Mesenchymal stem cell (in vitro differentiated cells and primary cell): ENCODE measurements around the gene SIDT1.

Experiments
- DNase-seq: peaks from one replicate; pipeline ENCODE4 v3.0.0-alpha.2; 2013
- H2AFZ ChIP-seq: one replicate; pipeline ENCODE4 v1.6.1; 2013; ENCODE audit warnings: low read depth, mild to moderate bottlenecking, control low read depth, inconsistent platforms, low read length, moderate library complexity
- H2AK5ac ChIP-seq: 2 replicates; pipeline ENCODE4 v1.6.1; 2013; ENCODE audit warnings: low read length, moderate library complexity, mild to moderate bottlenecking, inconsistent platforms; ENCODE audit not compliant: severe bottlenecking
- H2BK120ac ChIP-seq: one replicate; pipeline ENCODE4 v1.6.1; 2013; ENCODE audit warnings: low read depth, mild to moderate bottlenecking, inconsistent platforms, low read length, moderate library complexity
- H2BK12ac ChIP-seq, 2 experiments: one replicate each; pipeline ENCODE4 v1.6.1; 2013; ENCODE audit warnings: inconsistent platforms in 2 of 2, low read length in 2 of 2, mild to moderate bottlenecking in 2 of 2, moderate library complexity in 2 of 2, control low read depth in 1 of 2
- H2BK15ac ChIP-seq: one replicate; pipeline ENCODE4 v1.6.1; 2013; ENCODE audit warnings: mild to moderate bottlenecking, low read depth, inconsistent platforms; ENCODE audit not compliant: poor library complexity, severe bottlenecking
- H2BK5ac ChIP-seq: 2 replicates; pipeline ENCODE4 v1.6.1; 2013; ENCODE audit warnings: low read depth, mild to moderate bottlenecking, low read length, control low read depth, inconsistent platforms; ENCODE audit not compliant: poor library complexity, severe bottlenecking
- H3K14ac ChIP-seq, 2 experiments: one replicate each; pipeline ENCODE4 v1.6.1; 2013; ENCODE audit warnings: inconsistent platforms in 2 of 2, low read length in 2 of 2, control low read depth in 1 of 2, mild to moderate bottlenecking in 1 of 2, moderate library complexity in 1 of 2
- H3K18ac ChIP-seq, 2 experiments: one replicate each; pipeline ENCODE4 v1.6.1; 2013; ENCODE audit warnings: inconsistent platforms in 2 of 2, low read length in 2 of 2, control low read depth in 1 of 2, low read depth in 1 of 2, mild to moderate bottlenecking in 1 of 2
- H3K23ac ChIP-seq, 2 experiments: one replicate each; pipeline ENCODE4 v1.6.1; 2013; ENCODE audit warnings: inconsistent platforms in 2 of 2, low read length in 2 of 2, mild to moderate bottlenecking in 2 of 2, moderate library complexity in 2 of 2, control low read depth in 1 of 2
- H3K27ac ChIP-seq: 2 replicates; pipeline ENCODE4 v1.5.1; 2013; ENCODE audit warnings: mild to moderate bottlenecking, moderate library complexity, low read length, control low read depth, inconsistent platforms; ENCODE audit not compliant: poor library complexity, severe bottlenecking
- H3K27me3 ChIP-seq, 2 experiments: 2 replicates each; pipeline versions ENCODE4 v1.6.1 to v1.7.0; 2013; ENCODE audit warnings: low read length in 2 of 2, mild to moderate bottlenecking in 2 of 2, moderate library complexity in 2 of 2, control low read depth in 1 of 2, inconsistent platforms in 1 of 2; ENCODE audit not compliant: control insufficient read depth in 1 of 2, insufficient read depth in 1 of 2
- H3K36me3 ChIP-seq, 2 experiments: 2 replicates each; pipeline versions ENCODE4 v1.6.1 to v1.7.0; 2013; ENCODE audit warnings: low read length in 2 of 2, control low read depth in 1 of 2, inconsistent platforms in 1 of 2, low read depth in 1 of 2, mild to moderate bottlenecking in 1 of 2; ENCODE audit not compliant: insufficient read depth in 2 of 2, control insufficient read depth in 1 of 2
- H3K4ac ChIP-seq, 2 experiments: one replicate each; pipeline ENCODE4 v1.6.1; 2013; ENCODE audit warnings: inconsistent platforms in 2 of 2, low read length in 2 of 2, mild to moderate bottlenecking in 2 of 2, moderate library complexity in 2 of 2, control low read depth in 1 of 2, low read depth in 1 of 2
- H3K4me1 ChIP-seq: 2 replicates; pipeline ENCODE4 v1.6.1; 2013; ENCODE audit warnings: low read depth, low read length, control low read depth; ENCODE audit not compliant: control insufficient read depth, insufficient read depth
- H3K4me2 ChIP-seq: 2 replicates; pipeline ENCODE4 v1.6.1; 2013; ENCODE audit warnings: low read length, mild to moderate bottlenecking, inconsistent platforms; ENCODE audit not compliant: poor library complexity, severe bottlenecking
- H3K4me3 ChIP-seq, 2 experiments: 2 replicates each; pipeline versions ENCODE4 v1.5.1 to v1.7.0; 2013; ENCODE audit warnings: low read length in 2 of 2, mild to moderate bottlenecking in 2 of 2, control low read depth in 1 of 2, low read depth in 1 of 2; ENCODE audit not compliant: insufficient read depth in 1 of 2
- H3K79me1 ChIP-seq: replicated peaks from 2 replicates; pipeline ENCODE4 v1.6.1; 2013; ENCODE audit warnings: mild to moderate bottlenecking, control low read depth, low read length, inconsistent platforms; ENCODE audit not compliant: poor library complexity, severe bottlenecking
- H3K9ac ChIP-seq: 2 replicates; pipeline ENCODE4 v1.7.0; 2013; ENCODE audit warnings: mild to moderate bottlenecking, low read length, moderate library complexity
- H3K9me3 ChIP-seq: 2 replicates; pipeline ENCODE4 v1.7.0; 2013; ENCODE audit warnings: mild to moderate bottlenecking, low read length; ENCODE audit not compliant: control insufficient read depth
- H4K8ac ChIP-seq: one replicate; pipeline ENCODE4 v1.6.1; 2013; ENCODE audit warnings: inconsistent platforms, mild to moderate bottlenecking, low read length, moderate library complexity
- H4K91ac ChIP-seq: one replicate; pipeline ENCODE4 v1.6.1; 2013; ENCODE audit warnings: mild to moderate bottlenecking, low read length, inconsistent platforms
- WGBS: methylation state at CpG from one replicate; pipeline ENCODE4 v1.1.7; 2013; ENCODE audit warnings: mixed read lengths; 5-methylcytosine and 5-hydroxymethylcytosine counted together

Gene SIDT1

DNA sequence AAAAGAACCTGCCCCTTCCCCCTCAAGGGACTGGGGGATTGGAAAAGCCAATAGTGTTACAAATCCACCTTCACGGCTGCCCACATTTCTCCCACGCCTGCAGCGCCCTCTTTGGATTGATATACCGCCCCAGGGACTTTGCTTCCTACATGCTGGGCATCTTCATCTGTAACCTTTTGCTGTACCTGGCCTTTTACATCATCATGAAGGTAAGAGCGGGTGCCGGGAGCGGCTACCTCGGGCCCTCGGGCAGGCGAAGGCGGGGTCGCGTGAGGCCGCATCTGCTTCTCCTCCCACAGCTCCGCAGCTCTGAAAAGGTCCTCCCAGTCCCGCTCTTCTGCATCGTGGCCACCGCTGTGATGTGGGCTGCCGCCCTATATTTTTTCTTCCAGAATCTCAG, 91.0 kb downstream of the SIDT1 start:
- Histone ChIP-seq H3K4me1 (no peaks in the 10 kb centered on the region), H3K14ac (no peak overlapping the region), H3K9ac (no peak overlapping the region), H3K36me3 (no peaks in the 10 kb centered on the region), H3K18ac (no peak overlapping the region), H2BK5ac (no peak overlapping the region), H3K27me3 (peaks cover 0 to 14% of the 10 kb centered on the region in 2 experiments), H3K4me3 (peak overlapping the region in 1 of 2 experiments; percentile 65), H3K4me2 (no peak overlapping the region), H4K91ac (no peak overlapping the region), H2BK12ac (no peak overlapping the region), H3K79me1 (no peaks in the 10 kb centered on the region), H3K9me3 (no peaks in the 10 kb centered on the region), H3K23ac (no peak overlapping the region), H3K4ac (no peak overlapping the region), H2AFZ (no peak overlapping the region), H3K27ac (no peak overlapping the region), H2AK5ac (no peak overlapping the region), H4K8ac (no peak overlapping the region), H2BK15ac (no peak overlapping the region), H2BK120ac (no peak overlapping the region)
- peak; percentile 6 for DNase-seq
- 14% methylated on average over 19 of the region's 19 CpGs for WGBS

DNA sequence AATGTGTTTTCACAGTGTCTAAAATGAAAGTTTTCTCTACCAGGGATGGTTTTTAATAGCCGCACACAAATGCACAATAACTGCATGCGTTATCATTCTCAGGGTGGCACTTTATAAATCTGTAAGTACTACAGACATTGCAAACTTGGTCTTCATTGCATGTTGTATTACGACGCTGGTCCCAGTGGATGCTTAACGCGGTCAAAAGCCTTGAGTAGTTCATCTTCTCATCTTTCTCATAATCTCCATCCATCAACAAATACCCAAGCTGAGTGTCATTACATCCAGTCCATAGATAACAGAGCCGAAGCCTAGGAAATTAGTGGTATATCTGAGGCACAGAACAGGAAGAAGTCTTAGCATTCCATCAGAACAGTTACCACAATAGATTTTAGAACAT, 91.5 kb downstream of the SIDT1 start:
- Histone ChIP-seq H2BK120ac (no peak overlapping the region), H2AK5ac (no peak overlapping the region), H3K23ac (no peak overlapping the region), H2BK5ac (no peak overlapping the region), H2BK12ac (no peak overlapping the region), H4K91ac (no peak overlapping the region), H3K27me3 (peaks cover 0 to 14% of the 10 kb centered on the region in 2 experiments), H3K18ac (no peak overlapping the region), H3K4me1 (no peaks in the 10 kb centered on the region), H3K14ac (no peak overlapping the region), H3K9me3 (no peaks in the 10 kb centered on the region), H3K4ac (no peak overlapping the region), H3K4me2 (no peak overlapping the region), H2AFZ (no peak overlapping the region), H2BK15ac (no peak overlapping the region), H3K4me3 (peak overlapping the region in 1 of 2 experiments; percentile 65), H3K79me1 (no peaks in the 10 kb centered on the region), H3K36me3 (no peaks in the 10 kb centered on the region), H3K9ac (no peak overlapping the region), H4K8ac (no peak overlapping the region), H3K27ac (no peak overlapping the region)
- 79% methylated on average over 7 of the region's 7 CpGs for WGBS
- DNase-seq, result no peak

DNA sequence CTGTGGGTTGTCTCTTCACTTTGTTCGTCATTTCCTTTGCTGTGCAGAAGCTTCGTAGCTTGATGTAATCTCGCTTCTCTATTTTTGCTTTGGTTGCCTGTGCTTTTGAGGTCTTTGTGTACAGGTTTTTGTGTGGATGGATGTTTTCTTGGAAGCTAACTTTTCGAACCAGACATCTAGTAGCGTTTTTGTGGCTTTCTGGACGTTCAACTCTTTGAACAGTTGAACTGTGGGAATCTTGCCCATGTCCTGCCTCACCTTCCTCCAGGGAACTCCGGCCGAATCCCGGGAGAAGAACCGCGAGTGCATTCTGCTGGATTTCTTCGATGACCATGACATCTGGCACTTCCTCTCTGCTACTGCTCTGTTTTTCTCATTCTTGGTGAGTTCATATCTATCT, 93.5 kb downstream of the SIDT1 start:
- Histone ChIP-seq H2BK120ac (no peak overlapping the region), H3K4me1 (no peaks in the 10 kb centered on the region), H4K8ac (no peak overlapping the region), H2BK5ac (no peak overlapping the region), H2BK15ac (no peak overlapping the region), H4K91ac (no peak overlapping the region), H3K4ac (no peak overlapping the region), H3K18ac (no peak overlapping the region), H3K23ac (no peak overlapping the region), H3K9me3 (no peaks in the 10 kb centered on the region), H2AK5ac (no peak overlapping the region), H3K36me3 (no peaks in the 10 kb centered on the region), H3K27ac (no peak overlapping the region), H3K27me3 (peaks cover 0 to 19% of the 10 kb centered on the region in 2 experiments), H3K4me3 (no peak overlapping the region), H3K4me2 (no peak overlapping the region), H3K79me1 (no peaks in the 10 kb centered on the region), H2BK12ac (no peak overlapping the region), H3K14ac (no peak overlapping the region), H3K9ac (peak overlapping the region; percentile 67), H2AFZ (no peak overlapping the region)
- no peak for DNase-seq
- 83% methylated on average over 12 of the region's 12 CpGs for whole genome bisulfite sequencing

DNA sequence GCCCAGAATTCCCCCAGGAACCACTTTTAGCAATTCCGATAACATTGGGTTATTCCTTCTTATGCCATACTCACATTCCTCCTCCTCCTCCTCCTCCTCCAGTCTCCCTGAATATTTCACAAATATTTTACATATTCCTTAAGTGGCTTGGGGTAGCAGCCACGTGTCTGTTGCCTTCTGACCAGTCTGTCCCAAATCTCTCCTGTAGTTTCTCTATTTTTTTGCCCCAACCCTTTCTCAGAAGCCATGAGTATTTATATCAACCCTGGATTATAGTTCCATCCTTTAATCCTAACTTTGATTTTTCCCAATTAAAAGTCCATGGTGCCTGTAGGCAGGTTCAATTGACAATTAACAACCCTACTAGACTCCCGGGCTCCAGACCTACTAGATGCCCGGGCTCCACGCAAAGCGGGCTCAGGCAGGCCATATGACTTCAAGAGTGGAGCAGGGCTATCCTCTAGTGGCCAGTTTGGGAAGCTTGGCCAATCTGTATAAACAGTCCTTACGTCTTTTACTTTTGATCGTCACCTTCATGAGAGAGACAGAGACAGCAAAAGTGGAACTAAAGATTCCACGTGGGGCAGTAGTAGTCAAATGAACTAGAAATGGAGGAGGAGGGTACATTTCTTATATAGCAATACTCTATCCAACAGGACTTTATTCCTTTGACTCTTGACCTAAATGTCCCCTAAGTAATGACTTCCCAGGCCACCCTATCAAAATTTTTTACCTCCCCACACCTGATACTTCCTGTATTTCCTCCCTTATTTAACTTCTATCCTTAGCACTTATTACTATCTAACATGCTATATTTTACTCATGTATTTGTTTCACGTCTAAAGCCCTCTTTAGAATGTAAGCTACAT, 94.4 kb downstream of the SIDT1 start:
- H2BK5ac ChIP-seq, result no peak overlapping the region
- no peak overlapping the region for H4K91ac ChIP-seq
- no peak overlapping the region for H2BK12ac ChIP-seq
- no peaks in the 10 kb centered on the region for H3K9me3 ChIP-seq
- H2BK15ac ChIP-seq, result no peak overlapping the region
- H3K4ac ChIP-seq, result no peak overlapping the region
- H2AFZ ChIP-seq, result no peak overlapping the region
- no peaks in the 10 kb centered on the region for H3K79me1 ChIP-seq
- no peak overlapping the region for H3K27ac ChIP-seq
- H2AK5ac ChIP-seq, result no peak overlapping the region
- WGBS, result 21% methylated on average over 6 of the region's 10 CpGs
- peaks cover 0 to 19% of the 10 kb centered on the region in 2 experiments for H3K27me3 ChIP-seq
- peak; percentile 77 for DNase-seq
- no peak overlapping the region for H3K18ac ChIP-seq
- H3K23ac ChIP-seq, result no peak overlapping the region
- peak overlapping the region; percentile 67 for H3K9ac ChIP-seq
- H2BK120ac ChIP-seq, result no peak overlapping the region
- peak overlapping the region; percentile 23 for H3K4me2 ChIP-seq
- no peak overlapping the region for H3K14ac ChIP-seq
- peak overlapping the region in 1 of 2 experiments; percentile 56 for H3K4me3 ChIP-seq
- no peaks in the 10 kb centered on the region for H3K4me1 ChIP-seq
- no peak overlapping the region for H4K8ac ChIP-seq
- no peaks in the 10 kb centered on the region for H3K36me3 ChIP-seq
